Neural crest cell (in vitro differentiated cells): ENCODE results near the gene HEMK1. TPM values are rescaled to one million over a fixed set of nuclear protein-coding genes. Genes with fewer than 3 reads are reported as not detected.

Source experiments
- DNase-seq: peaks from one replicate; pipeline ENCODE4 v3.0.0; 2021; ENCODE audit warnings: low read depth, mixed read lengths, low spot score
- H3K27ac Mint-ChIP-seq: one replicate; pipeline ENCODE4 v1.8.0; 2021; ENCODE audit warnings: mild to moderate bottlenecking, mixed read lengths; ENCODE audit not compliant: unreplicated experiment
- H3K27me3 Mint-ChIP-seq: 2 replicates; pipeline ENCODE4 v1.8.0; 2021; ENCODE audit warnings: low read depth, mild to moderate bottlenecking, mixed read lengths
- H3K36me3 Mint-ChIP-seq: 2 replicates; pipeline ENCODE4 v1.8.0; 2021; ENCODE audit warnings: low read depth, mild to moderate bottlenecking, mixed read lengths
- H3K4me1 Mint-ChIP-seq: 2 replicates; pipeline ENCODE4 v1.8.0; 2021; ENCODE audit warnings: mixed read lengths
- H3K4me3 Mint-ChIP-seq: one replicate; pipeline ENCODE4 v1.8.0; 2021; ENCODE audit warnings: mild to moderate bottlenecking, mixed read lengths
- H3K9me3 Mint-ChIP-seq: 2 replicates; pipeline ENCODE4 v1.8.0; 2021; ENCODE audit warnings: mixed read lengths
- CTCF ChIP-seq: fragments of 200-600 bp; sonication (generic); conservative IDR thresholded peaks from 2 replicates; pipeline ENCODE4 v1.5.0; 2021; ENCODE audit warnings: antibody characterized with exemption, mild to moderate bottlenecking
- total RNA-seq: library from RNA; stranded (reverse); gene quantifications from 2 replicates; pipeline ENCODE4 v1.2.1, GENCODE V29; 2021

Gene HEMK1
- total RNA-seq, 1 donor from 2014 or later = 22.8 TPM

- no peaks in the 10 kb centered on the region for H3K36me3 Mint-ChIP-seq
- H3K27me3 Mint-ChIP-seq = no peaks in the 10 kb centered on the region
- H3K9me3 Mint-ChIP-seq = no peaks in the 10 kb centered on the region
- no peak for DNase-seq
- no peak overlapping the region for H3K4me3 Mint-ChIP-seq
- H3K27ac Mint-ChIP-seq = no peak overlapping the region
- H3K4me1 Mint-ChIP-seq = no peaks in the 10 kb centered on the region
- no peak for TF ChIP-seq CTCF
Measured at GRCh38 chr3:50551054-50551659, 18.2 kb upstream of the HEMK1 start.

- DNase-seq = no peak
- H3K36me3 Mint-ChIP-seq = no peaks in the 10 kb centered on the region
- no peaks in the 10 kb centered on the region for H3K9me3 Mint-ChIP-seq
- no peaks in the 10 kb centered on the region for H3K4me1 Mint-ChIP-seq
- no peak for TF ChIP-seq CTCF
- H3K27me3 Mint-ChIP-seq = no peaks in the 10 kb centered on the region
- H3K4me3 Mint-ChIP-seq = no peak overlapping the region
- H3K27ac Mint-ChIP-seq = no peak overlapping the region
Measured at GRCh38 chr3:50551681-50552435, 17.5 kb upstream of the HEMK1 start.

- H3K4me3 Mint-ChIP-seq = no peak overlapping the region
- no peaks in the 10 kb centered on the region for H3K4me1 Mint-ChIP-seq
- H3K27me3 Mint-ChIP-seq = no peaks in the 10 kb centered on the region
- no peak for TF ChIP-seq CTCF
- no peak overlapping the region for H3K27ac Mint-ChIP-seq
- DNase-seq = no peak
- no peaks in the 10 kb centered on the region for H3K9me3 Mint-ChIP-seq
- H3K36me3 Mint-ChIP-seq = no peaks in the 10 kb centered on the region
Measured at GRCh38 chr3:50552598-50552997, 16.7 kb upstream of the HEMK1 start.

GRCh38 chr3:50554553-50554952 is 14.8 kb upstream of the HEMK1 start:
- no peaks in the 10 kb centered on the region for H3K36me3 Mint-ChIP-seq
- H3K4me1 Mint-ChIP-seq = no peaks in the 10 kb centered on the region
- DNase-seq = no peak
- H3K4me3 Mint-ChIP-seq = no peak overlapping the region
- H3K9me3 Mint-ChIP-seq = no peaks in the 10 kb centered on the region
- no peak overlapping the region for H3K27ac Mint-ChIP-seq
- TF ChIP-seq CTCF = no peak
- no peaks in the 10 kb centered on the region for H3K27me3 Mint-ChIP-seq

GRCh38 chr3:50557106-50557505 is 12.2 kb upstream of the HEMK1 start:
- Mint-ChIP-seq H3K27ac (no peak overlapping the region), H3K36me3 (no peaks in the 10 kb centered on the region), H3K9me3 (no peaks in the 10 kb centered on the region), H3K4me1 (no peaks in the 10 kb centered on the region), H3K27me3 (no peaks in the 10 kb centered on the region), H3K4me3 (no peak overlapping the region)
- TF ChIP-seq CTCF = no peak
- no peak for DNase-seq
